IMR-90 (cell line): ENCODE data around the gene KIF1B. TPM values are rescaled to one million over a fixed set of nuclear protein-coding genes. Genes with fewer than 3 reads are reported as not detected.

Experiments used
- ATAC-seq: fragments of 200-7000 bp; cut with Tn5 transposase; 2 replicates; pipeline ENCODE4 v1.9.1; 2020; ENCODE audit warnings: low read depth, mild to moderate bottlenecking, moderate library complexity
- BruUV-seq: library from RNA; stranded (reverse); fragments of 400-500 nt; replicated peaks from 2 replicates; lab custom pipeline; 2021; lab: Mats Ljungman, UMichigan
- CTCF ChIA-PET: fragments of 300-600 bp; formaldehyde crosslinking; extraction: SDS; loops from one replicate; lab custom pipeline; 2021; ENCODE audit warnings: antibody characterized with exemption; lab: Yijun Ruan, JAX
- POLR2A ChIA-PET: fragments of 300-600 bp; sonication (Branson Sonifier 250); formaldehyde crosslinking; loops from one replicate; lab custom pipeline; 2022; ENCODE audit warnings: antibody characterized with exemption; ENCODE audit not compliant: unreplicated experiment; lab: Charles Lee
- DNase-seq: peaks from one replicate; pipeline ENCODE4 v3.0.0; 2013
- H2AFZ ChIP-seq: replicated peaks from 2 replicates; pipeline ENCODE3; 2013; ENCODE audit warnings: low read length, mild to moderate bottlenecking; ENCODE audit not compliant: poor library complexity
- H2AK5ac ChIP-seq: 2 replicates; pipeline ENCODE4 v1.6.1; 2013; ENCODE audit warnings: low read depth, low read length, inconsistent platforms
- H2AK9ac ChIP-seq: replicated peaks from 2 replicates; pipeline ENCODE3; 2013; ENCODE audit warnings: mild to moderate bottlenecking, low read depth, low read length, moderate library complexity; ENCODE audit not compliant: poor library complexity
- H2BK120ac ChIP-seq: 2 replicates; pipeline ENCODE4 v1.6.1; 2013; ENCODE audit warnings: low read depth, low read length, inconsistent platforms
- H2BK15ac ChIP-seq: 3 replicates; pipeline ENCODE4 v1.6.1; 2013; ENCODE audit warnings: low read depth, low read length, inconsistent platforms
- H2BK20ac ChIP-seq: 2 replicates; pipeline ENCODE4 v1.6.1; 2013; ENCODE audit warnings: low read depth, mild to moderate bottlenecking, inconsistent platforms, low read length, moderate library complexity
- H2BK5ac ChIP-seq: 2 replicates; pipeline ENCODE4 v1.6.1; 2013; ENCODE audit warnings: mild to moderate bottlenecking, low read depth, low read length, inconsistent platforms; ENCODE audit not compliant: poor library complexity, severe bottlenecking
- H3K14ac ChIP-seq: replicated peaks from 2 replicates; pipeline ENCODE4 v1.6.1; 2013; ENCODE audit warnings: low read depth, low read length, inconsistent platforms
- H3K18ac ChIP-seq: 2 replicates; pipeline ENCODE4 v1.6.1; 2013; ENCODE audit warnings: low read depth, low read length, control low read depth
- H3K23ac ChIP-seq: 2 replicates; pipeline ENCODE4 v1.6.1; 2013; ENCODE audit warnings: low read depth, low read length, inconsistent platforms
- H3K27ac ChIP-seq: 2 replicates; pipeline ENCODE4 v1.5.1; 2013; ENCODE audit warnings: mild to moderate bottlenecking, control low read depth, low read length; ENCODE audit not compliant: insufficient read depth
- H3K27me3 ChIP-seq: 2 replicates; pipeline ENCODE4 v1.6.1; 2013; ENCODE audit warnings: low read length; ENCODE audit not compliant: control insufficient read depth, insufficient read depth
- H3K36me3 ChIP-seq: 2 replicates; pipeline ENCODE4 v1.6.1; 2013; ENCODE audit warnings: low read length, mixed read lengths; ENCODE audit not compliant: control insufficient read depth, insufficient read depth
- H3K4ac ChIP-seq: 2 replicates; pipeline ENCODE4 v1.6.1; 2013; ENCODE audit warnings: low read depth, low read length, inconsistent platforms
- H3K4me1 ChIP-seq: 2 replicates; pipeline ENCODE4 v1.6.1; 2013; ENCODE audit warnings: low read length, mixed read lengths; ENCODE audit not compliant: control insufficient read depth, insufficient read depth
- H3K4me2 ChIP-seq: 2 replicates; pipeline ENCODE4 v1.6.1; 2013; ENCODE audit warnings: low read depth, mild to moderate bottlenecking, control low read depth, low read length, moderate library complexity
- H3K4me3 ChIP-seq: 2 replicates; pipeline ENCODE4 v1.5.1; 2013; ENCODE audit warnings: low read depth, mild to moderate bottlenecking, control low read depth, low read length, moderate library complexity; ENCODE audit not compliant: insufficient read depth
- H3K56ac ChIP-seq: 2 replicates; pipeline ENCODE4 v1.6.1; 2013; ENCODE audit warnings: low read length, inconsistent platforms; ENCODE audit not compliant: insufficient read depth; ENCODE audit errors: extremely low read depth
- H3K79me1 ChIP-seq, 2 experiments: 2 replicates each; pipeline ENCODE4 v1.6.1; 2013; ENCODE audit warnings: low read length in 2 of 2, inconsistent platforms in 1 of 2, low read depth in 1 of 2
- H3K9ac ChIP-seq: 2 replicates; pipeline ENCODE4 v1.6.1; 2013; ENCODE audit warnings: low read depth, low read length, control low read depth
- H3K9me1 ChIP-seq: 2 replicates; pipeline ENCODE4 v1.6.1; 2013; ENCODE audit warnings: low read length, inconsistent platforms; ENCODE audit not compliant: insufficient read depth
- H3K9me3 ChIP-seq: 2 replicates; pipeline ENCODE4 v1.6.1; 2013; ENCODE audit warnings: low read length; ENCODE audit not compliant: control insufficient read depth, insufficient read depth
- H4K20me1 ChIP-seq: 2 replicates; pipeline ENCODE4 v1.6.1; 2013; ENCODE audit warnings: low read length, inconsistent platforms; ENCODE audit not compliant: insufficient read depth
- H4K5ac ChIP-seq: 2 replicates; pipeline ENCODE4 v1.6.1; 2013; ENCODE audit warnings: mild to moderate bottlenecking, low read depth, low read length, control low read depth
- H4K8ac ChIP-seq, 2 experiments: 2 replicates each; pipeline ENCODE4 v1.6.1; 2013; ENCODE audit warnings: low read depth in 2 of 2, low read length in 2 of 2, control low read depth in 1 of 2, inconsistent platforms in 1 of 2
- H4K91ac ChIP-seq: 2 replicates; pipeline ENCODE4 v1.6.1; 2013; ENCODE audit warnings: low read depth, low read length, inconsistent platforms; ENCODE audit not compliant: insufficient read depth
- BHLHE40 ChIP-seq: fragments of 150-350 bp; IDR thresholded peaks from 2 replicates; pipeline ENCODE4 v1.6.1; 2016; ENCODE audit warnings: mild to moderate bottlenecking, low read depth, low read length
- CTCF ChIP-seq: conservative IDR thresholded peaks from 2 replicates; pipeline ENCODE4 v1.5.1; 2012; ENCODE audit warnings: mild to moderate bottlenecking, low read depth, low read length, improper control_type of control experiment
- ELK1 ChIP-seq: fragments of 150-350 bp; IDR thresholded peaks from 2 replicates; pipeline ENCODE4 v1.6.1; 2016; ENCODE audit warnings: low read depth, mild to moderate bottlenecking, low read length, moderate library complexity, borderline replicate concordance
- FOS ChIP-seq: fragments of 150-350 bp; IDR thresholded peaks from 2 replicates; pipeline ENCODE4 v1.6.1; 2016; ENCODE audit warnings: low read depth, low read length
- MAFK ChIP-seq: IDR thresholded peaks from 2 replicates; pipeline ENCODE4 v1.6.1; 2012; ENCODE audit warnings: low read depth, low read length, improper control_type of control experiment
- NFE2L2 ChIP-seq: fragments of 150-350 bp; IDR thresholded peaks from 2 replicates; pipeline ENCODE4 v1.6.1; 2016; ENCODE audit warnings: low read depth, mild to moderate bottlenecking, low read length
- POLR2A ChIP-seq: IDR thresholded peaks from 2 replicates; pipeline ENCODE4 v1.6.1; 2012; ENCODE audit warnings: mild to moderate bottlenecking, low read depth, low read length
- RAD21 ChIP-seq: IDR thresholded peaks from 2 replicates; pipeline ENCODE4 v1.6.1; 2012; ENCODE audit warnings: low read length, improper control_type of control experiment
- RCOR1 ChIP-seq: IDR thresholded peaks from 2 replicates; pipeline ENCODE4 v1.6.1; 2012; ENCODE audit warnings: mild to moderate bottlenecking, low read length, improper control_type of control experiment; ENCODE audit not compliant: insufficient replicate concordance
- RFX5 ChIP-seq: IDR thresholded peaks from 2 replicates; pipeline ENCODE4 v1.8.0; 2012; ENCODE audit warnings: low read depth, mild to moderate bottlenecking, low read length, moderate library complexity
- SMC3 ChIP-seq: fragments of 150-350 bp; IDR thresholded peaks from 2 replicates; pipeline ENCODE4 v1.6.1; 2016; ENCODE audit warnings: low read depth, mild to moderate bottlenecking, antibody characterized with exemption, low read length, moderate library complexity
- USF2 ChIP-seq: fragments of 150-350 bp; IDR thresholded peaks from 2 replicates; pipeline ENCODE4 v1.6.1; 2017; ENCODE audit warnings: mild to moderate bottlenecking, antibody characterized with exemption, low read length, low read depth
- WGBS, 2 experiments: methylation state at CpG; one replicate each; pipeline versions ENCODE4 v1.1.5 to v1.1.7; 2013; ENCODE audit warnings: missing lambda C conversion rate in 2 of 2; ENCODE audit not compliant: insufficient read length in 1 of 2; ENCODE audit errors: extremely low coverage in 2 of 2; 5-methylcytosine and 5-hydroxymethylcytosine counted together
- dilution Hi-C: fragments of 300-500 bp; cut with HindIII; formaldehyde crosslinking; loops from one replicate; pipeline ENCODE4 v1.14.3; 2018; ENCODE audit warnings: low sequenced_read_pairs; ENCODE audit not compliant: unreplicated experiment
- in situ Hi-C: fragments of 300-500 bp; cut with MboI; formaldehyde crosslinking; loops from 3 replicates; pipeline ENCODE4 v1.14.3; 2019; ENCODE audit warnings: low sequenced_read_pairs, inconsistent platforms, mixed read lengths
- intact Hi-C: fragments of 100-400 bp; cut with micrococcal nuclease; formaldehyde crosslinking; loops from 2 replicates; pipeline ENCODE4 v1.10.0; 2022
- polyA plus RNA-seq, 3 experiments: library from polyadenylated mRNA; depleted of rRNA; stranded (reverse); fragments of >200 nt; gene quantifications; 2 replicates each; pipeline ENCODE4 v1.2.3, GENCODE V29; 2012; ENCODE audit warnings: low replicate concordance in 1 of 3
- total RNA-seq: library from RNA; depleted of rRNA; stranded (reverse); fragments of >200 nt; gene quantifications from 2 replicates; pipeline ENCODE4 v1.2.3, GENCODE V29; 2012

Gene KIF1B
- total and polyA plus RNA-seq, 2 of the 4 experiments (the other 2 are of a cell fraction): 13.0 to 21.1 TPM

GRCh38 chr1:10378081-10378841 lies 167.9 kb downstream of the KIF1B start:
- peak; percentile 41 for ATAC-seq
- no TSS peak for BruUV-seq
- peak overlapping the region; percentile 16 for H3K14ac ChIP-seq
- in situ Hi-C loops: loop anchor here (5.0 kb wide), 2 partner anchors 39 to 114 kb away; no protein-coding TSS in a partner anchor
- peaks cover 6% of the 10 kb centered on the region for H3K4me1 ChIP-seq
- H2AK9ac ChIP-seq: peak overlapping the region; percentile 48
- peak overlapping the region; percentile 24; the same call in 1 of the 2 replicates for H3K4ac ChIP-seq
- peak overlapping the region; percentile 25; the same call in 1 of the 3 replicates for H2BK15ac ChIP-seq
- peak overlapping the region; percentile 59 for H4K5ac ChIP-seq
- H3K4me2 ChIP-seq: no peak overlapping the region
- peak overlapping the region; percentile 46; the same call in 1 of the 2 replicates for H2BK120ac ChIP-seq
- WGBS, 2 experiments: 96% methylated on average over 4 of the region's 15 CpGs; no CpG with 5 or more reads in 1 of the 2 experiments
- peak overlapping the region; percentile 0 to 56; a peak in 3 of 4 replicates for H4K8ac ChIP-seq
- H3K4me3 ChIP-seq: no peak overlapping the region
- peak overlapping the region; percentile 11 for H3K23ac ChIP-seq
- peak overlapping the region; percentile 40 for H2AFZ ChIP-seq
- no peak overlapping the region for H3K56ac ChIP-seq
- H3K36me3 ChIP-seq: peaks cover 14% of the 10 kb centered on the region
- peak overlapping the region; percentile 26; the same call in 1 of the 2 replicates for H3K18ac ChIP-seq
- H4K91ac ChIP-seq: peak overlapping the region; percentile 25; the same call in 1 of the 2 replicates
- H2BK5ac ChIP-seq: peak overlapping the region; percentile 57
- intact Hi-C loops: no loop called here
- no peaks in the 10 kb centered on the region for H3K27me3 ChIP-seq
- 0 out of 2 replicates have a peak overlapping the region, but pooled peaks have one; percentile 9 for H3K9ac ChIP-seq
- H3K27ac ChIP-seq: peak overlapping the region; percentile 73
- no peaks in the 10 kb centered on the region for H3K9me3 ChIP-seq
- DNase-seq: peak; percentile 95
- H2BK20ac ChIP-seq: peak overlapping the region; percentile 39; the same call in 1 of the 2 replicates
- H4K20me1 ChIP-seq: no peaks in the 10 kb centered on the region
- peaks cover 3% of the 10 kb centered on the region; the same call in 1 of the 2 replicates for H3K9me1 ChIP-seq
- H3K79me1 ChIP-seq: 0 out of 4 replicates have a peak, but pooled peaks cover 0 to 4% of the 10 kb centered on the region in 2 experiments
- dilution Hi-C loops: no loop called here
- POLR2A ChIA-PET: interaction anchor here (0.8 to 0.9 kb wide), 2 partner anchors 17 to 21 kb away, joined by 3 to 6 read pairs; no protein-coding TSS in a partner anchor
- H2AK5ac ChIP-seq: peak overlapping the region; percentile 79; the same call in 1 of the 2 replicates
- CTCF ChIA-PET: interaction anchor here (0.7 to 0.9 kb wide), 3 partner anchors 20 to 172 kb away, joined by 3 to 4 read pairs (median 3); partner anchors contain the start of genes CENPS and PGD
- TF ChIP-seq BHLHE40 (0 out of 2 replicates have a peak, but pooled peaks have one; percentile 8), RCOR1 (no peak), CTCF (no peak), MAFK (peak; percentile 58; the same call in 1 of the 2 replicates), FOS (no peak), SMC3 (no peak), ELK1 (no peak), USF2 (no peak), RAD21 (no peak), NFE2L2 (no peak), POLR2A (no peak), RFX5 (peak; percentile 82)
